GM21423 (cell line): ENCODE measurements around the gene YWHAG.
"Not testable (repeated sequence)": the region's sequence is repeated elsewhere in the genome, so short reads cannot be mapped to it uniquely, and the experiment has no call there.

Experiments used
- ATAC-seq: cut with Tn5 transposase; IDR thresholded peaks from one replicate; pipeline ENCODE4 v1.9.1; 2021; ENCODE audit warnings: mild to moderate bottlenecking, moderate library complexity; ENCODE audit not compliant: unreplicated experiment

The YWHAG gene

GRCh38 chr7:76351372-76351771 is 7.4 kb downstream of the YWHAG start:
- ATAC-seq, result no peak

GRCh38 chr7:76349313-76349885 is 9.4 kb downstream of the YWHAG start:
- no peak for ATAC-seq

GRCh38 chr7:76347710-76348109 is 11.1 kb downstream of the YWHAG start:
- ATAC-seq, result no peak

DNA sequence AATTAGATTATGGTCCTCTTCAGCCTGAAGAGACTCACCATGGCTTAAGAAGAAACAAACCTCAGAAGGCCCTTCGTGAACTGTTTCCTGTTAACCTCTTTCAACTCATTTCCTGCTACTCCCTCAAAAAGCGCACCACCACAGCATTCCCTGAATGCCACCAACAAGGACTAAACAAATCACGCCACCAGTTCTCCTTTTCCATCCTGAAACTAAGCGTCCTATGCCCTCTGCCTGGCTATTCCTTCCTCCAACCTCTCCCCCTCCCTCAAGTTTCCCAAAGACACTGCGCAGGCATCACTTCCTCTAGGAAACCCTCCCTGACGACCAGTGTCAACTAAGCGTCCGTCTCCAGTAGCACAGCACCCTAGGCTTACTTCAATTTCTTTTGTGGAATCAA is 12.0 kb downstream of the YWHAG start:
- no peak for ATAC-seq

DNA sequence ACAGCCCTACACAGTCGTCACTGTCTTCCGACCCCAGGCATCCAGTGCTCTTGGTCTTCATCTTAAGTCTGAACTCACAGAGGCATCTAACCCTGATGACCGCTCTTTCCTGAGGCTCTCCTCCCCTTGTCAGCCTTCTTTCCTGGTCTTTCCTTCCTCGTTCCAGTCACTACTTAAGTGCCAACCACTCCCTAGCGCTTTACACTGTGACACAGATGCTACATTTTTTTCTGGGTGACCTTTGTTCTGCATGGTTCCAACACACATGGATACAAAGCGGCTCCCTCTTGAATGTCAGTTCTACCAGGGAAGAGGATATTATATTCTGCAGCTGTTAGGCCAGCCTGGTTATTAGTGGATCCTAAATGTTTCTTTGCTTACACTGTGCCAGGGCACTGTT is 12.7 kb downstream of the YWHAG start:
- no peak for ATAC-seq

GRCh38 chr7:76343931-76344321 is 14.9 kb downstream of the YWHAG start:
- no peak for ATAC-seq

GRCh38 chr7:76343294-76343930 is 15.4 kb downstream of the YWHAG start:
- ATAC-seq, result no peak

DNA sequence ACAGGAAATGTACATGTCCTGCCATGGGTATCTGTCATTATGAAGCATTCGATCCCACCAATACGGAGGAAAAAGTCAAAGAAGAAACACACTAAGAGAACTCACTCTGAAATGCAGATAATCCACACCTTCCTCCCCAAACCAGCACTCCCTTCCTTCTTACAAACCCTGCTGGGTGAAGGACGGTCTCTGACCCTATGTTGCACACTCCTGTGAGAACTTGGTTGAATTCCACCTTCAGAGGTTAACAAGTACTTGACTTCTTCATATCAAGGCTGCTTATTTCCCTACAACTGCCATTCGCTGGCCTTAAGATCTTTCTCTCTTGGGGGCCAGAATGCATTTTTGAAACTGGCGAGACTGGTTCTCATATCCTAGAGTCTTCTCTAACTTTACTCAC is 16.6 kb downstream of the YWHAG start:
- no peak for ATAC-seq

DNA sequence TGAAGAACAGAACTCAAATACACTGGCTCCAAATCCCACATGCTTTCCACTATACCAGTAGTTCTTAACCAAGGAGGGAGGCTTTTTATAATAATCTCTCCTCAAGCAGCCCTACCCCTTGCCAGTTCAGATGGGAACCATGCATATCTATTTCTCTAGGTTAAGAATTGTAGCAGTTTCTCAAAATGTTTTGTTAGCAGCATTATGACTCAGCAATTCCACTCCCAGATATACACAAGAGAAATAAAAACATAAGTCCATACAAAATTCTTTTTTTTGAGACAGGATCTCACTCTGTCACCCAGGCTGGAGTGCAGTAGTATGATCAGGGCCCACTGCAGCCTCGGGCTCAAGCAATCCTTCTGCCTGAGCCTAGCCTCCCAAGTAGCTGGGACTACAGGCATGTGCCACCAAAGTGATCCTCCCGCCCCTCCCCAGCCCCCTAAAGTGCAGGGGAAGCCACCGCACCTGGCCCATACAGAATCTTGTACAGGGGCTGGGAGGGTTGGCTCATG is 18.1 kb downstream of the YWHAG start:
- ATAC-seq, result no peak

DNA sequence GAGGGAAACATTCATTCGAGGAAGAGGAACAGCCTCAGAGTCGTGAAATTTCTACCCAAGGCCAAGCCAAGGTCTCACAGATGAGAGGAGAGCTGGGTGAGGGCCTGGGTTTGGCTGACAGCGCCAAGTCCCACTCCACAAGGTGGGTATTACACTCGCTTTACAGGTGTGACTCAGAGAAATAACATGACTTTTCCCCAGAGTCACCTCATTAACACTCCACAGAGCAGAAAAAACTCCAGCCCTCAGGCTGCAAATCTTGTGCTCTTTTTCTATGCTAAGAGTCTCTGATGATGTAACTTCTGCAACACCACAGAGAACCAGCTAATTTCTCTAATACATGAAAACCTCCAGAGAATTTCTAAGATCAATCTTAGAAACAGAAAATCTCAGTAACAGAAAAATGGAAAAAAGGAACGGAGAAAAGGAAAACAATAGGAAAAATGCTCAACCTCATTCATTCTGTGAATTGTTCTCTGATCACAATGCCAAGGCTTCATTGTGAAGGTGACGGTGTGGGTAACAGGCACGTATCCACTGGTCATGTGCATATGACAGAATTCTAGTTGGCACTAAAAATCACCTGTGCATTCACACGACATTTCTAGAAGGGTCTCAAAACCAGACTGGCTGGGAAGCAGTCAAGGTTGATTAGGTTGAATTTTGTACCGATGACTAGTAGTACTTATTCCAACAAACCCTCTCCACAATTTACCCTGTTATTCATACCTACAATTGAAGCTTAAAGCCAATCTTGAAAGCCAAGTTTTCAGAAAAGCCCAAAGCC is 20.3 kb downstream of the YWHAG start:
- ATAC-seq, result no peak

DNA sequence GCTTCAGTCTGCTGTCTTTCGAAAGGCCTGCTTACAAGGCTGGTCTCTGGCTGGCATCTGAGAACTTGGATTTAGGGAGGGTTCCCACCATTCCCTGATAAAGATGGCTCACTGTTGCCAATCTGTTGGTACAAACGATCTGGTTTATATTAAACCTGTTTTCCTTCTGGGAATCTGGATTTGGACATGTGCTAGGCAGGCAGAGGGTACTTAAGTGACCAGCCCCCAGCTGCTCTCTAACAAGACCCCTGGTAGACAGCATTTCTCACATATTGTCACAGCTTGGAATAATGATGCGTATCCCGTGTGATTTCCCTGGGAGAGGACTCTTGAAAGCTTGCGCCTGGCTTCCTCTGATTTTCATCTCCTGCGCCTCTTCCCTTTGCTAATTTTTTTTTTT is 21.6 kb downstream of the YWHAG start:
- ATAC-seq, result no peak

DNA sequence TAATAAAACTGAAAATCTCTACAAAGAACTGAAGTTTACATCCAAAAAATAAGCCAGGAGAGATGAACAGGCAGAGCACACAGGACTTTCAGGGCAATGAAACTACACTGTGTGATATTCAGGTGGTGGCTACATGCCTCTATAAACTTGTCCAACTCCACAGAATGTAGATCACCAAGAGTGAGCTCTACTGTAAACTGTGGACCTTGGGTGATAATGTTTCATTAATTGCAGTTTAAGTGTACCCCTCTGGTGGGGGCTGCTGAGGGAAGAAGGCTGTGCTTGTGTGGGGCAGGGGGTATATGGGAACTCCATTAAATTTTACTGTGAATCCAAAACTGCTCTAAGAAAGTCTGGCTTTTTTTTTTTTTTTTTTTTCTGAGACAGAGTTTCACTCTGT is 22.7 kb downstream of the YWHAG start:
- no peak for ATAC-seq

- not testable (repeated sequence) for ATAC-seq
Observed at GRCh38 chr7:76335417-76335816, 23.4 kb downstream of the YWHAG start.

- no peak for ATAC-seq
Observed at GRCh38 chr7:76334320-76334967, 24.3 kb downstream of the YWHAG start.

- no peak for ATAC-seq
Observed at GRCh38 chr7:76333511-76334101, 25.2 kb downstream of the YWHAG start.

GRCh38 chr7:76332078-76332477 is 26.7 kb downstream of the YWHAG start:
- ATAC-seq, result no peak

DNA sequence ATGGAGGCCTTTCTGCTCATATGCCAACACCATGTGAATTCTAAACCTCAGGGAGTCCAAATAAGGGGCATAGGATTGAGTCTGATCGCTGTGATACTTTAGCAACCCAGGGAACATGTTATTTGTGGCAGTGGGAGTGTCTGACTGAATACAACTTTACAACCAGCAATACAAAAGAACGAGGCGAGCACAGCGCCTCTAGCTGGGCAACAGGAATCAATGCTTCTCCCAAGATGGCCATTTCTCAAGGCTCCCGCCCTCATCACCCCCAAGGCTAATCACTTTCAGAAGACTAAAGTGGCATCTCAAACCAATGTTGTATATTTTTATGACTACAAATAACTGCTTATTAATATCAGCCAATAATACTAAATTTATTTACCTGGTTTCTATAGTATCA is 28.1 kb downstream of the YWHAG start:
- ATAC-seq, result no peak

DNA sequence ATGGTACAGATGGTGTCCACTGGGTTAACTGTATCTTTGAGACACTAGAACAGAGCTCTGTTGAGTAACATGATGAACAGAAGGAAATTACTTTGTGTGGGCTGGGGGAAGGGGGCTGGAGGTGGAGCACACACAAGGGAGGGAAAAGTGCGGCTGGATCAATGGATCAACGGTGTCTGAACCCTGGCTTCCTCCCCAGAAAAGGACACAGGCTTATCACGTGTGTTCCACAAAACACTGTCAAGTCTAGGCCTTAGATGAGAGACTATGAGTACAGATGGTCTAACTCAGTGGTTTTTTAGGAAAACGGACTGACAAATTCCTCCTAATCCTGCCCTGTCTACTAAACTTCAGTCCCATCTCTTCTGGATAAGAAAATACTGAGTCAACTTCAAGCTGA is 28.5 kb downstream of the YWHAG start:
- ATAC-seq, result no peak

GRCh38 chr7:76329479-76329878 is 29.3 kb downstream of the YWHAG start:
- ATAC-seq, result no peak

DNA sequence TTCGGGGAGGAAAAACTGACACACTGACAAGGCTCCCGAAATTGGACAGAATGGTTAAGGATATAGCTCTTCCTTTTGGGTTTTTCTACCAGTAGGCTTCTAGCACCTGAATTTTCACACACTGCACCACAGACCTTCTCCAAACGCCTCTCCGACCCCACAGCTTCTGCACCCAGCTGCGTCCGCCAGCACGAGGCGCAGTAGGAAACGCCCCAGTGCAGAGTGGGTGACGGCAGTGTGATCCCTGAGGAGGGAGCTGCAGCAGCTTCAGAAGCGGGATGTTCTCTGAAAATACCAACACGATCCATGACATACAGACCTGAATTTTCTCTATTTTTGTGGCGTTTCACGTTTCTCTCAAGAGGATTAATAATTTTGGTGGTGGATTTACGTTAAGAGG is 30.4 kb downstream of the YWHAG start:
- no peak for ATAC-seq

DNA sequence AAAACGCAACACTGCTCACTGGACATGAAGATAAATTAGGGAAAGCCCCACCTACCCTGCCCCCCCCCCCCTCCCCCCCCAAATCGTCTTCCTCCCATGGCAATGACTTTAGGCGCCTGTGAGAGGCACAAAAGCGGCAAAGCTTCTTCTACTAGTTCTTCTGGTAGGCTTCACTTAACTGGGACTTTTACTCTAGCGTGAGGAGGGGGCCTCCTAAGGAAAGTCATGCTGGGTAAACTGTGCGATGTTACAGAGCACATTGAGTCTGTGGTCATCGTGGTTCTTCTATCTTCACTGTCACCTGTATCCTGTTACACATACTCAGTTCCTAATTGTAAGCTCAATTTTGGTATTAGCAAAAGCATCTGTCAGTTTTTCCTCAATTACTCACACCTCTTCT is 31.2 kb downstream of the YWHAG start:
- no peak for ATAC-seq
